CD4-positive, alpha-beta T cell treated with Interleukin-6 for 4 hours (primary cell): ENCODE results near the gene HBS1L.
"Not testable (repeated sequence)": the region's sequence is repeated elsewhere in the genome, so short reads cannot be mapped to it uniquely, and the experiment has no call there.

Experiments used
- DNase-seq: peaks from one replicate; pipeline ENCODE4 v3.0.0-alpha.2; 2020; ENCODE audit warnings: mixed read lengths

The HBS1L gene

DNA sequence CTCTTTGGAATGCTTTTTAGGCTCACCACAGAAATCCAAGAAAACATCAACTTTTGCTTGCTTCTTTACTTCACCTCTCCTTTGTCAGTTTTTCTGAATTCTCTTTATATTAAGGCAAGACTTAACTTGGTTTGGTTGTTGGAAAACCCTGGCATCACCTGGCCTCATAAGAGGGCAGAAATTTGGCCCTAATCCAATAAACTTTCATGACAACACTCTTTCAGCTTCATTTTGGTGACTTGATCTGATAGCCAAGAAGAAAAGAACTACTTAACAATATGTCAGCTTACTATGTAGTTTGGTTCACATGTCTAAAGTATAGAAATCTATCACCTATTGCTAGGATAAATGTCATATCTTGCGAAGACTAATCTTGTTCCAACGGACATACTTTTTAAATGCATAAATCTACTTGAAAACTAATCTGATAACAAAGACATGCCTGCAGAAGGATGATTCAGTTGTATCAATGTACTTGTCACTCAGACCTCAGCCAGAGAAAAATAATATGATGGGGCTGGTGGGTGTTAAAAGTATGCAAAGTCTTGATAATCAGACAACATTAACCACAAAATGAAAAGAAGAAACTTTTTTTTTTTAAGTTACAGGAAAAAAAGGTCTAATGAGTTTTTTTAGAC lies 19.3 kb upstream of the HBS1L start:
- no peak for DNase-seq

DNA sequence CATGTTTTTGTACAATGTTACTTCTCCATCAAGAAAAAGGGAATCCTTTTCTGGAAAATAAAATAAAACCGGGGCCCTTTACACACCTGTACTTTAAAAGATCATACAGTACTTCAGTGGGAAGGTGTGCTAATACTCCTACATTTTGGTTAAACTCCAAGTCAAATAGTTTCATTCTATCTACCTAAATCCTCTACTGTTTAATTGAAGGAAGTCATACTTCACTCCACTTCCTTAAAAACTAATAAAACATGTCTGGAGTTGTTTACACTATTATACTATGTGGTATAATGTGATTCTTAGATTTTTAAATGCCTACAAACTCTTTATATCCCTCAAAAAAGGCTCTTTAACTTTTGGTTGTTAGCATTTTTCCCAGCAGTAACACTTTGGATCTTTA lies 18.6 kb upstream of the HBS1L start:
- DNase-seq, result no peak

DNA sequence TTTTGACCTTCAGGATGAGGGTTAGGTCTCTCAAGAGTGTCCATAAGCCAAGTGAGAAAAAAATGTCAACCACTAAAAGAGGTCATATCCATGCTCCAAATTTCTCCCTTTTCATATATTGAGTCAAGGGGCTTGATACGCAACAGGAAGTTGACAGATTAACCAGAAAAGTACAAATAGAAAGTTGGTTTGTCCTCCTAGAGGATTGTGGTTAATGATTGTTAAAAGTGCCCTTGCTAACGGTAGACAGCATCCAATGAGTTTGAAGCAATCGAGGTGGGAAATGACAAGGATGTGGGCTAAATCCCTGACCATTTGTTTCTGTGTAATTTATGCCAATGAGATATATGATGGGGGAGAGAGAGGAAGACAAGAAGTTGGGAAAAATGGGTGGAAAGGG lies 18.1 kb upstream of the HBS1L start:
- DNase-seq, result no peak

GRCh38 chr6:135071541-135071940 lies 16.9 kb upstream of the HBS1L start:
- DNase-seq, result no peak

- no peak for DNase-seq
Observed at GRCh38 chr6:135067911-135068310, 13.3 kb upstream of the HBS1L start.

GRCh38 chr6:135066806-135067205 lies 12.2 kb upstream of the HBS1L start:
- no peak for DNase-seq

DNA sequence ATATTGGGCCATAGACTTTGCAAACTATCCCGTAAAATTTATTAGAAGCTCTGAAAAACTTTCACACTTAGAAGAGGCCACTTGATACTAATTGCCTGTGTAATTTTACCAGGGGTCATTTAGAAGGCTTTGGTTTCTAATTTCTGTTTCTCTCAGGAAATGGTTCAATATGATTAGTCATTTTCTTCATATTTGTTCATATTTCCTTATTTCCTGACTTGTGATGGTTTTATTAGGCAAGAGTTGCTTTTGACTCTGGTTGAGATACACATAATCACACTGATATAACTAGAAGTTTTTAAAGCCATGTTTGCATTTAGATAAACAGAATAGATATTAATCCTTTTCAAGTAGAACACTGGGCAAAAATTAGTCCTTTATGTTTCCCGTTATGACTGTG lies 11.8 kb upstream of the HBS1L start:
- DNase-seq, result no peak

- no peak for DNase-seq
Observed at GRCh38 chr6:135064586-135064985, 10.0 kb upstream of the HBS1L start.

DNA sequence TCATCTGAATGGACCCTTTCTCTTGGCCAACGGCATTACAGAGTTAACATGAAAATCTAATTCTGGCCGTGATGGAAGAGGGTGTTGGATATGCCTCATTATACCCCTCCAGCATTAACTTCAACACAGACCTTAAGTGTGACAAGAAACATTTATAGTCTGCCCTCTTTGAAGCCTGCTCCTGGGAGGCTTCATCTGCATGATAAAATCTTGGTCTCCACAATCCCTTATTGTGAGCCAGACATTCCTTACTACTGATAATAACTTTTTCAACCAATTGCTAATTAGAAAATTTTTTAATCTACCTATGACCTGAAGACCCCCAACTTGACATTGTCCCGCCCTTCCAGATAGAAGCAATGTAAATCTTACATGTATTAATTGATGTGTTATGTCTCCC lies 9.3 kb upstream of the HBS1L start:
- no peak for DNase-seq

DNA sequence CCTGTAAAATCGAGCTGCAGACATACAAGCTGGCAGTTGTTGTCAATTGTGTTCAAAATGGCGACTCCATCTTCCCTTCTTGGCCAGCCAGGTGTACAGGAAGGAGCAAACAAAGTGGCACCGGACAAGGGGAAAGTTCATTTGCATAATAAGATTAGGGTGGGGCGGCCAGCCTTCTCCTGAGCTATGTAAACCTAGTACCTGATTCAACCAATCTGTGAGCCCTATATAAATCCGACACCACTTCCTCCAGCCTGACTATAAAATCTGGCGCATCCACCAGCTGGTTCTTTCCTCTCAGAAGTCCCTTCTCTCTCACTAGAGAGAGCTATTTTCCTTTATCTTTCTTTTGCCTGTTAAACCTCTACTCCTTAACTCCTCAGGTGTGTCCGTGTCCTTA lies 8.1 kb upstream of the HBS1L start:
- no peak for DNase-seq

GRCh38 chr6:135060076-135060475 lies 5.5 kb upstream of the HBS1L start:
- DNase-seq, result no peak

- DNase-seq, result not testable (repeated sequence)
Observed at GRCh38 chr6:135058299-135058698, 3.7 kb upstream of the HBS1L start.

DNA sequence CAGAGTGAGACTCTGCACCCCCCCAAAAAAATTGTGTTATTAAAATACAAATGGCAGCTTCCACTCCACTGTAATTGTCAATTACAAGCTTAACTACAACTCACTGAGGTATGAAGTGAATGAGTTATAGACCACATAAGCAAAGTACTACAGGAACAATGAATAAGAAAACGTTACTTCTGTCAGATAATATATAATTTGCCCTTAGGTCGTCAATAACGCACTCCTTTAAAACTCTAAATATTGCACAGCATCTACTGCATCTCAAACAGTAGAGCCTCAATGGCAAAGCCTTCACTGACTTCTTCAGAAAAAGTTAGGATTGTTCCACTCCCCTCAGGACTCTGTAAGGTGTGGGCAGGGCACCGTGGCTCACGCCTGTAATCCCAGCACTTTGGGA lies 2.0 kb upstream of the HBS1L start:
- DNase-seq, result no peak

- DNase-seq, result no peak
Observed at GRCh38 chr6:135054226-135054568, 425 bp downstream of the HBS1L start.

DNA sequence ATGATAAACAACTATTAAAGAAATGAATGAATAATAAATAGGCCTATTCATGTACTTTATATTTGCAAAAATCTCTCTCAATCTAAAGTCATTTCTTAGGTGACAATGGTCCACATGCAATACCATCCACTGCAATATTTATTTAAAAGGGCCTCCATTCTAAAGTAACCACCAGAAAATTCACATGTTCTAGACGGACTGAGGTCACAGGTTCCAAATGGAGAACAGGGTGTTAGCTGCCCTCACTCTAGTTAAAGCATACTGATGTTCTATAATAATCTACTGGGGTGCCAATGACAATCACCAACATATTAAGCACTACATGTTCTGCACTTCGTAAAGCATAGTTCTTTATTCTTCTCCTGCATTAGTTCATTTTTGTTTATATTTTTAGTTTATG lies 1.2 kb downstream of the HBS1L start:
- DNase-seq, result no peak

GRCh38 chr6:135052939-135053338 lies 1.7 kb downstream of the HBS1L start:
- no peak for DNase-seq

GRCh38 chr6:135048915-135049314 lies 5.7 kb downstream of the HBS1L start:
- DNase-seq, result no peak

DNA sequence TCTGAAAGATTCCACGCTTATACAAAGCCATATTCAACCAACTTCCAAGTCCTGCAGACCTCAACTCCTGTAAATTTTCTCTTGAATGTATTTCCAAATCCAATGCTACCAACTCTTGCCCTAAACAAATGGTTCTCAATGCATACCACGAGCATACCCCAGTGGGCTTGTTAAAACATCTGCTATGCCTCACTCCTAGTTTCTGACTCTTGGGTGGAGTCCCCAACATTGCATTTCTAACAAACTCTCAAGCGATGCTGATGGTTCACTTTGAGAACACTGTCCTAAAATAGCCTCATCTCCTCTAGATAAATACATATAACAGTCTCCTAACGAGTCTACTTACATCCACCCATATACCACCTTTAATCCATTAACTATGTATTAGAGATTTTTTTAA lies 7.3 kb downstream of the HBS1L start:
- no peak for DNase-seq

DNA sequence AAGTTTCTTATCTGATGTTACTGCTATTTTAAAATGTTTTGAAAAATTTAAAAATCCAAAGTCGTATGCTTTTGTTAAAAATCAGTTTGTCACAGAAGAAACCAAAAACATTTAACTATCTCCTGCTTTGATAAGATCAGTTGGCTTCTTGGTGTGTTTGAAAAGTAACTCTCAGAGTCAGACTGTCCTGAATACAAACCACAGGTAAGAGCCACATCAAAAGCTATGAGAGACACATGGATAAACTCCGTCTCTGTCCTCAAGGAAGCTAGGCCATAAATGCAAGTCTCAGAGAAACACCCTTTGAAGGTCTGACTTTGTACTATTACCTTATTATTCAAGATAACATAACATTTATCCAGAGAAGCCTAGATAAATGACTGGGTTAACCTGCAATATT lies 7.7 kb downstream of the HBS1L start:
- DNase-seq, result no peak

DNA sequence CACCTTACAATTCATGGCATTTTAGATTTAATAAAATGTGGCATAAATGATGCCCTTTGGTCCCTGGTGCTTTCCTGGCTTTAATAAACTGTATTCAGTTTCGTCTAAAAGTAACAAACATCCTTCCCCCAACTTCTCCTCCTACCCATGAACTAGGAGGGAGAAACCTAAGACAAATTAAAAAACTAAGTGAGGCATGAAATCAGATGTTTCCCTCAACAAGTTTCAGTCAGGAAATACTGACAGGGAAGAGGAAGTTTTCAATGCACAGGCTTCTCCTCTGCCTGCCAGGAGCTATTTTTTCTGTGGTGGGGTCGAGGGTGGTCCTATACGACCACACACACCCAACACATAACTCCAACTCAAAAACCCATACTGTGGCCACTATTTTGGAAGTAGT lies 10.0 kb downstream of the HBS1L start:
- no peak for DNase-seq

GRCh38 chr6:135043846-135044245 lies 10.8 kb downstream of the HBS1L start:
- no peak for DNase-seq

GRCh38 chr6:135043364-135043763 lies 11.3 kb downstream of the HBS1L start:
- DNase-seq, result no peak

DNA sequence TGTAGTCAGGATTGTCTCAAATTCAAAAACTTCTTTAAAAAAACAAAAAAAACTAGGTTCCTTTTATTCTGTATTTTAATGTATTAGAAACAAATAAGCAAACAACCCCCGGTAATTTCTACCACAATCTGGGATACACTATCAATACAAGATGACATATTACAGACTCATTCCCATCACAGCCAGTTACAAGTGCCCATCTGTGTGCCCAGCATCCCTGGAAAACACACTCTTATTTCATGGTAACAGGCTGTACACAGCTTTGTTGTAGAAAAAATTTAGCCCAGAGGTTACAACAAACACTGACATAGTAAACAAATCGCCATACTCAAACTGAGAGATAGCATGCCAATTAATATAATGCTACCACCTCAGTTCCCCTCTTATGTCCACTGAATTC lies 16.3 kb downstream of the HBS1L start:
- DNase-seq, result no peak

DNA sequence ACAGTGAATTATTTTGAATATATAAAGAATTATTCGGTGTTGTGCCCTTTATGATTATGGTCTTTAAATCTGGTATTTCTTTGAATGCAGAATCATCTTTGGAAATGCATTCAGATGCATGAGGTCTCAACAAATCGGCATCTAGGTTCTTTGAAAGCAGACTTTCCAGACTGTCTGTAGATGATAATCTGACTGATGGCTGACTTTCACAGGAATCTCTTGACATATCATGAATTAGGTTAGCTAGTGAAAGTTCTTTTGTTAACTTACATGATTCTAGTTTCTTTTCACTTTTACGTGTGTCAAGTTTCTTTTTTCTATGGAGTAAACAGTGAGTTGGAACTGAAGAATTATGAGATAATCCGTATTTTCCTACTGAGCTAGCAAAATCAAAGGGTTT lies 17.1 kb downstream of the HBS1L start:
- no peak for DNase-seq

DNA sequence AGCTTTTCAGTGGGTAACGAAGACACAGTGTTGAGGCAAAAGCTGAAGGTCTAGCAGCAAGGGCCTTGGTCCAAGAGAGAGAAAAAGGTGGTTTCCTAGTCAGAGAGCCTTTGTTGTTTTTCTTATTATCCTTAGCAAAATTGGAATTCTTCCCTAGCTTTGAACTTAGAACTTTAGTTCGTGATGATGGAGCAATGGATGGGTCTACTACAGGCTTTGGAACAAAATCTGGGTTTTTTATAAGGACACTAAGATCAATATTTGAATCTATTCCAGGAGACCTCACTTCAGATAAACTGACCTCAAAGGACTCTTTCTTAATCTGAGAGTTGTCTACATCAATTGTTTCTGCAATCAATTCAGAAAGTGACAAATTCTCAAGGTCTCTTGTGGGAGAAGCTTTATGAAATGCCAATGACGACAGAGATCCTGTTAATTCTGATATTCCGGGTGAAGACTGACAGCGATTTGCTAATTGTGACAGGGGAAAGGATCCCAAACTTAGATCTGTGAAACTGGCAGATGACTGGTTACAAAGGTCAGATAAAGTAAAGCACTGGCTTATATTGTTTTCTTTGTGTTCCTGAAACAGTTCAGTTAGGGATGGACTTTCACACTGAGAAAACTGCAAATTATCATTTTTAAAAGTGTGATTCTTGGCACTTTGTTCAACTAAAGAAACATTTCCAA lies 17.7 kb downstream of the HBS1L start:
- DNase-seq, result no peak
